OCI-LY7 (cell line): ENCODE data around the gene OLFM2. TPM values are rescaled to one million over a fixed set of nuclear protein-coding genes. Genes with fewer than 3 reads are reported as not detected.

ENCODE experiments used
- BruUV-seq: library from RNA; stranded (reverse); fragments of 400-500 nt; replicated peaks from 2 replicates; lab custom pipeline; 2021; lab: Mats Ljungman, UMichigan
- CTCF ChIA-PET: fragments of 300-600 bp; sonication (Branson Sonifier 250); formaldehyde crosslinking; loops from one replicate; lab custom pipeline; 2022; ENCODE audit warnings: antibody characterized with exemption; ENCODE audit not compliant: unreplicated experiment; lab: Charles Lee
- POLR2A ChIA-PET: fragments of 300-600 bp; sonication (Branson Sonifier 250); formaldehyde crosslinking; loops from one replicate; lab custom pipeline; 2022; ENCODE audit warnings: antibody characterized with exemption; lab: Charles Lee
- DNase-seq: peaks from one replicate; pipeline ENCODE4 v3.0.0-alpha.2; 2015; ENCODE audit warnings: low spot score
- H2AFZ ChIP-seq: fragments of 200-600 bp; sonication (generic), shearing (Covaris generic); 2 replicates; pipeline ENCODE4 v1.6.1; 2014; ENCODE audit warnings: mild to moderate bottlenecking, antibody characterized with exemption, low read length, moderate library complexity
- H3K27ac ChIP-seq: fragments of 200-600 bp; sonication (generic); 2 replicates; pipeline ENCODE4 v1.5.1; 2014; ENCODE audit warnings: mixed run types, low read depth, mild to moderate bottlenecking, moderate library complexity, low read length, inconsistent platforms; ENCODE audit not compliant: poor library complexity, severe bottlenecking
- H3K36me3 ChIP-seq: fragments of 200-600 bp; sonication (generic); 2 replicates; pipeline ENCODE4 v1.6.1; 2014; ENCODE audit warnings: mild to moderate bottlenecking, antibody characterized with exemption, low read length, moderate library complexity, mixed read lengths; ENCODE audit not compliant: insufficient read depth
- H3K4me1 ChIP-seq: fragments of 200-600 bp; sonication (generic); 2 replicates; pipeline ENCODE4 v1.5.1; 2014; ENCODE audit warnings: mild to moderate bottlenecking, low read length; ENCODE audit not compliant: insufficient read depth, poor library complexity, severe bottlenecking
- H3K4me2 ChIP-seq: fragments of 200-600 bp; sonication (generic); 2 replicates; pipeline ENCODE4 v1.6.1; 2014; ENCODE audit warnings: mild to moderate bottlenecking, low read length
- H3K4me3 ChIP-seq: fragments of 200-600 bp; sonication (generic); 2 replicates; pipeline ENCODE4 v1.5.1; 2014; ENCODE audit warnings: mild to moderate bottlenecking, low read depth, low read length; ENCODE audit not compliant: poor library complexity, severe bottlenecking
- H3K79me2 ChIP-seq: fragments of 200-600 bp; sonication (generic); 2 replicates; pipeline ENCODE4 v1.6.1; 2016; ENCODE audit warnings: low read depth, mild to moderate bottlenecking, low read length, moderate library complexity, mixed read lengths; ENCODE audit not compliant: insufficient read depth
- H3K9me2 ChIP-seq: fragments of 200-600 bp; sonication (generic); 2 replicates; pipeline ENCODE4 v1.6.1; 2016; ENCODE audit warnings: mild to moderate bottlenecking, low read length, mixed read lengths; ENCODE audit not compliant: insufficient read depth
- H3K9me3 ChIP-seq: fragments of 200-600 bp; sonication (generic); 2 replicates; pipeline ENCODE4 v1.6.1; 2014; ENCODE audit warnings: mild to moderate bottlenecking, mixed run types, low read length, mixed read lengths
- H4K20me1 ChIP-seq: fragments of 200-600 bp; sonication (generic); 2 replicates; pipeline ENCODE4 v1.6.1; 2014; ENCODE audit warnings: mild to moderate bottlenecking, antibody characterized with exemption, low read length, moderate library complexity, mixed read lengths; ENCODE audit not compliant: insufficient read depth
- CTCF ChIP-seq: fragments of 200-600 bp; sonication (generic); conservative IDR thresholded peaks from 2 replicates; pipeline ENCODE4 v1.5.1; 2014; ENCODE audit warnings: mild to moderate bottlenecking, antibody characterized with exemption, low read length, moderate library complexity, mixed read lengths
- EZH2phosphoT487 ChIP-seq: fragments of 200-600 bp; sonication (generic); IDR thresholded peaks from 2 replicates; pipeline ENCODE4 v1.6.1; 2018; ENCODE audit warnings: low read depth, borderline replicate concordance, mild to moderate bottlenecking, mixed run types, antibody characterized with exemption, low read length, moderate library complexity, mixed read lengths
- intact Hi-C: fragments of 100-400 bp; cut with micrococcal nuclease; formaldehyde crosslinking; loops from one replicate; pipeline ENCODE4 v1.10.0; 2022; ENCODE audit not compliant: unreplicated experiment
- total RNA-seq, 2 experiments: library from RNA; depleted of rRNA in 1 of 2; stranded (reverse); fragments of >200 nt in 1 of 2; shearing (Covaris generic) in 1 of 2; gene quantifications; 2 replicates each; pipeline ENCODE4 v1.2.3, GENCODE V29; 2014 to 2022

Gene OLFM2
- total RNA-seq, 2 experiments from 2014 or later, result not detected

- DNase-seq, result no peak
- no peaks in the 10 kb centered on the region for H3K79me2 ChIP-seq
- no peaks in the 10 kb centered on the region for H3K9me2 ChIP-seq
- no peak for TF ChIP-seq EZH2phosphoT487
- no peak for TF ChIP-seq CTCF
- no peak overlapping the region for H3K27ac ChIP-seq
- H2AFZ ChIP-seq, result no peak overlapping the region
- H3K9me3 ChIP-seq, result no peaks in the 10 kb centered on the region
- intact Hi-C loops, result no loop called here
- no peaks in the 10 kb centered on the region for H3K36me3 ChIP-seq
- BruUV-seq, result no TSS peak
- H3K4me1 ChIP-seq, result no peaks in the 10 kb centered on the region
- CTCF ChIA-PET, result no interaction called here
- H4K20me1 ChIP-seq, result no peaks in the 10 kb centered on the region
- no peak overlapping the region for H3K4me3 ChIP-seq
- no peak overlapping the region for H3K4me2 ChIP-seq
- POLR2A ChIA-PET, result interaction anchor here (0.6 kb wide), 1 partner anchor 37 kb away, joined by 3 read pairs; no protein-coding TSS in a partner anchor
These were observed 33.3 kb upstream of the OLFM2 start for GRCh38 chr19:9969688-9969975.

- TF ChIP-seq EZH2phosphoT487, result no peak
- TF ChIP-seq CTCF, result no peak
- ChIA-PET CTCF (no interaction called here), POLR2A (interaction anchor here (0.6 kb wide), 1 partner anchor 37 kb away, joined by 3 read pairs; no protein-coding TSS in a partner anchor)
- Histone ChIP-seq H3K79me2 (no peaks in the 10 kb centered on the region), H3K27ac (no peak overlapping the region), H3K4me3 (no peak overlapping the region), H2AFZ (no peak overlapping the region), H3K4me1 (no peaks in the 10 kb centered on the region), H3K4me2 (no peak overlapping the region), H3K9me2 (no peaks in the 10 kb centered on the region), H3K9me3 (no peaks in the 10 kb centered on the region), H3K36me3 (no peaks in the 10 kb centered on the region), H4K20me1 (no peaks in the 10 kb centered on the region)
- intact Hi-C loops, result no loop called here
- BruUV-seq, result no TSS peak
- no peak for DNase-seq
These were observed 32.7 kb upstream of the OLFM2 start for GRCh38 chr19:9968820-9969687.

GRCh38 chr19:9967326-9967725, 31.0 kb upstream of the OLFM2 start:
- TF ChIP-seq EZH2phosphoT487, result no peak
- no peak for TF ChIP-seq CTCF
- no TSS peak for BruUV-seq
- no peaks in the 10 kb centered on the region for H3K79me2 ChIP-seq

More at GRCh38 chr19:9967326-9967725, 31.0 kb upstream of the OLFM2 start:
- CTCF ChIA-PET, result no interaction called here
- POLR2A ChIA-PET, result no interaction called here
- no peak for DNase-seq
- Histone ChIP-seq H3K4me1 (no peaks in the 10 kb centered on the region), H3K4me3 (no peak overlapping the region), H3K27ac (no peak overlapping the region), H2AFZ (no peak overlapping the region), H3K36me3 (no peaks in the 10 kb centered on the region), H4K20me1 (no peaks in the 10 kb centered on the region), H3K4me2 (no peak overlapping the region), H3K9me2 (no peaks in the 10 kb centered on the region), H3K9me3 (no peaks in the 10 kb centered on the region)
- intact Hi-C loops, result no loop called here
